CD14-positive monocyte (primary cell): ENCODE results near the gene NRG4. TPM values are rescaled to one million over a fixed set of nuclear protein-coding genes. Genes with fewer than 3 reads are reported as not detected.
"Not testable (repeated sequence)": the region's sequence is repeated elsewhere in the genome, so short reads cannot be mapped to it uniquely, and the experiment has no call there.

ENCODE experiments used
- DNase-seq, 3 donors: peaks; one replicate each; pipeline ENCODE4 v3.0.0-alpha.2; 2011 to 2022
- H2AFZ ChIP-seq: 2 replicates; pipeline ENCODE4 v1.6.0; 2012; ENCODE audit warnings: mild to moderate bottlenecking, low read depth, low read length, inconsistent platforms; ENCODE audit not compliant: insufficient read depth, poor library complexity, severe bottlenecking
- H3K27ac ChIP-seq, 2 donors: 1 replicate in 1 of 2; 2 replicates in 1 of 2; pipeline ENCODE4 v1.5.1; 2012 to 2013; ENCODE audit warnings: low read length in 2 of 2, control low read depth in 1 of 2, inconsistent platforms in 1 of 2, low read depth in 1 of 2, mild to moderate bottlenecking in 1 of 2
- H3K27me3 ChIP-seq, 2 donors: one replicate each; pipeline versions ENCODE4 v1.6.0 to v1.6.1; 2011 to 2013; ENCODE audit warnings: low read length in 2 of 2; ENCODE audit not compliant: control insufficient read depth in 2 of 2, insufficient read depth in 2 of 2
- H3K36me3 ChIP-seq, 2 donors: replicated peaks in 1 of 2; 1 replicate in 1 of 2; 2 replicates in 1 of 2; pipeline versions ENCODE4 v1.5.1 to v1.6.1; 2012 to 2013; ENCODE audit warnings: low read length in 2 of 2, control low read depth in 1 of 2, inconsistent platforms in 1 of 2, mild to moderate bottlenecking in 1 of 2; ENCODE audit not compliant: insufficient read depth in 2 of 2, control insufficient read depth in 1 of 2
- H3K4me1 ChIP-seq, 2 donors: 1 replicate in 1 of 2; 2 replicates in 1 of 2; pipeline versions ENCODE4 v1.5.1 to v1.6.1; 2012 to 2013; ENCODE audit warnings: low read length in 2 of 2, control low read depth in 1 of 2, inconsistent platforms in 1 of 2, mild to moderate bottlenecking in 1 of 2, moderate library complexity in 1 of 2; ENCODE audit not compliant: insufficient read depth in 2 of 2, control insufficient read depth in 1 of 2
- H3K4me2 ChIP-seq: replicated peaks from 2 replicates; pipeline ENCODE3; 2012; ENCODE audit warnings: low read length, moderate library complexity, mild to moderate bottlenecking; ENCODE audit not compliant: poor library complexity, severe bottlenecking; ENCODE audit errors: extremely low read depth
- H3K4me3 ChIP-seq, 3 experiments: fragments of 200-600 bp in 1 of 3; sonication (generic) in 1 of 3; replicated peaks in 1 of 3; 1 replicate in 2 of 3; 2 replicates in 1 of 3; pipeline ENCODE4 v1.5.1; 2011 to 2013; ENCODE audit warnings: low read length in 3 of 3, mild to moderate bottlenecking in 3 of 3, control low read depth in 2 of 3, low read depth in 2 of 3, inconsistent platforms in 1 of 3, moderate library complexity in 1 of 3
- H3K79me2 ChIP-seq: 2 replicates; pipeline ENCODE4 v1.6.0; 2012; ENCODE audit warnings: mild to moderate bottlenecking, control low read depth, inconsistent platforms, low read length, moderate library complexity; ENCODE audit not compliant: insufficient read depth
- H3K9ac ChIP-seq: 2 replicates; pipeline ENCODE4 v1.6.0; 2017; ENCODE audit warnings: low read length, mild to moderate bottlenecking; ENCODE audit not compliant: insufficient read depth, poor library complexity, severe bottlenecking
- H3K9me3 ChIP-seq, 2 donors: replicated peaks in 1 of 2; 1 replicate in 1 of 2; 2 replicates in 1 of 2; pipeline versions ENCODE4 v1.5.1 to v1.6.1; 2012 to 2013; ENCODE audit warnings: low read length in 2 of 2, control low read depth in 1 of 2; ENCODE audit not compliant: control insufficient read depth in 1 of 2, insufficient read depth in 1 of 2
- H4K20me1 ChIP-seq: 2 replicates; pipeline ENCODE4 v1.6.0; 2012; ENCODE audit warnings: mild to moderate bottlenecking, low read length, control low read depth, moderate library complexity; ENCODE audit not compliant: insufficient read depth
- H3K27ac Mint-ChIP-seq, 7 donors: one replicate each; pipeline ENCODE4 v1.8.0; 2020; ENCODE audit warnings: mild to moderate bottlenecking in 7 of 7, mixed read lengths in 7 of 7, moderate library complexity in 6 of 7, inconsistent platforms in 2 of 7
- H3K27me3 Mint-ChIP-seq, 3 donors: one replicate each; pipeline ENCODE4 v1.8.0; 2021 to 2022; ENCODE audit warnings: low read depth in 3 of 3, mild to moderate bottlenecking in 3 of 3, mixed read lengths in 3 of 3, moderate library complexity in 3 of 3, inconsistent platforms in 1 of 3
- H3K36me3 Mint-ChIP-seq, 2 donors: one replicate each; pipeline ENCODE4 v1.8.0; 2020; ENCODE audit warnings: mixed read lengths in 2 of 2, inconsistent platforms in 1 of 2, mild to moderate bottlenecking in 1 of 2
- H3K4me1 Mint-ChIP-seq: one replicate; pipeline ENCODE4 v1.8.0; 2020; ENCODE audit warnings: mild to moderate bottlenecking, mixed read lengths
- H3K4me3 Mint-ChIP-seq, 2 donors: one replicate each; pipeline ENCODE4 v1.8.0; 2020; ENCODE audit warnings: mild to moderate bottlenecking in 2 of 2, mixed read lengths in 2 of 2, moderate library complexity in 1 of 2
- H3K9me3 Mint-ChIP-seq, 7 donors: one replicate each; pipeline ENCODE4 v1.8.0; 2020 to 2022; ENCODE audit warnings: mixed read lengths in 7 of 7, mild to moderate bottlenecking in 6 of 7, moderate library complexity in 6 of 7, inconsistent platforms in 2 of 7
- CTCF ChIP-seq: fragments of 200-600 bp; IDR thresholded peaks from one replicate; pipeline ENCODE4 v1.8.0; 2022; ENCODE audit warnings: antibody characterized with exemption, mild to moderate bottlenecking
- WGBS: methylation state at CpG from one replicate; pipeline ENCODE4 v1.1.5; 2013; ENCODE audit warnings: missing lambda C conversion rate; ENCODE audit not compliant: insufficient coverage; 5-methylcytosine and 5-hydroxymethylcytosine counted together
- intact Hi-C, 2 donors: fragments of 100-400 bp; cut with micrococcal nuclease; formaldehyde crosslinking; loops; one replicate each; pipeline versions ENCODE4 v1.15.0 to v1.15.1; 2023
- polyA plus RNA-seq, 3 donors: library from polyadenylated mRNA; depleted of rRNA in 1 of 3; unstranded in 2 of 3; stranded (reverse) in 1 of 3; fragments of 300-500 nt in 2 of 3; fragments of >200 nt in 1 of 3; fragmentation: Illumina TruSeq in 2 of 3; gene quantifications; 1 replicate in 2 of 3; 2 replicates in 1 of 3; pipeline ENCODE4 v1.2.3, GENCODE V29; 2012 to 2021

The NRG4 gene
- polyA plus RNA-seq, 3 donors: 0.13 to 0.44 (median 0.20) TPM

DNA sequence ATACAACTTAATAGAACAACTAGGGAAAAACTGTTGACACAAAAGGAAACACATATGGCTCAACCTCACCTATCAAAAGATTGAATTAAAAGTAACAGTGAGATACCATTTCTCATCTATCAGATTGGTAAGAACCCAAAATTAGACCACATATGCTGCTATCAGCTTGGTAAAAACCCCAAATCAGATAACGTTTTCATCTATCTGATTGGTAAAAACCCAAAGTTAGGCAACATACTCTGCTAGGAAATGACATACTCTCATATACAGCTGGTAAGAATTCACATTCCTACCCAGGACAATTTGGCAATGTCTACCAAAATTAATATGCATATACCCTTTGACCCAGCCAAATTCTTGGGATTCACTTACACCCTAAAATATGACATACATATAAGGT, 26.3 kb downstream of the NRG4 start:
- no peaks in the 10 kb centered on the region for H3K79me2 ChIP-seq

GRCh38 chr15:75984706-75985105, 27.5 kb downstream of the NRG4 start:
- H3K9me3 ChIP-seq, H3K9ac ChIP-seq, H4K20me1 ChIP-seq, H3K36me3 ChIP-seq, H3K4me3 Mint-ChIP-seq, H3K9me3 Mint-ChIP-seq, intact Hi-C loops, H3K79me2 ChIP-seq, H3K27ac ChIP-seq, H2AFZ ChIP-seq, H3K36me3 Mint-ChIP-seq, H3K27me3 Mint-ChIP-seq, H3K4me2 ChIP-seq, H3K4me3 ChIP-seq, H3K27me3 ChIP-seq, H3K4me1 ChIP-seq: not testable (repeated sequence)
- peaks cover 12% of the 10 kb centered on the region for H3K4me1 Mint-ChIP-seq
- DNase-seq: peak; percentile 18 to 29 (median 19)
- WGBS: 100% methylated on average over 1 of the region's 3 CpGs
- H3K27ac Mint-ChIP-seq: peak overlapping the region in 5 of 7 donors; percentile 1 to 53 (median 16)

More for the DNA sequence above, 26.3 kb downstream of the NRG4 start:
- intact Hi-C loops: no loop called here
- no peak overlapping the region for H3K4me3 ChIP-seq
- no peaks in the 10 kb centered on the region for H3K27me3 ChIP-seq
- 88% methylated on average over 1 of the region's 1 CpG for WGBS
- no peak overlapping the region for H3K27ac Mint-ChIP-seq
- no peaks in the 10 kb centered on the region for H3K9me3 ChIP-seq
- H3K9ac ChIP-seq: no peak overlapping the region
- H2AFZ ChIP-seq: no peak overlapping the region
- H3K4me1 ChIP-seq: peaks cover 4 to 5% of the 10 kb centered on the region in 2 donors
- no peak for TF ChIP-seq CTCF
- H3K4me1 Mint-ChIP-seq: peaks cover 12% of the 10 kb centered on the region
- H3K4me2 ChIP-seq: no peak overlapping the region
- DNase-seq: no peak
- no peaks in the 10 kb centered on the region for H3K36me3 Mint-ChIP-seq
- H3K9me3 Mint-ChIP-seq: peaks cover 0 to 2% (median 0%) of the 10 kb centered on the region in 7 donors
- no peaks in the 10 kb centered on the region for H3K36me3 ChIP-seq
- no peak overlapping the region for H3K27ac ChIP-seq
- no peaks in the 10 kb centered on the region for H3K27me3 Mint-ChIP-seq
- H3K4me3 Mint-ChIP-seq: no peak overlapping the region
- no peaks in the 10 kb centered on the region for H4K20me1 ChIP-seq
